Measurements from ENCODE around the gene POLN.

POLN gene

DNA sequence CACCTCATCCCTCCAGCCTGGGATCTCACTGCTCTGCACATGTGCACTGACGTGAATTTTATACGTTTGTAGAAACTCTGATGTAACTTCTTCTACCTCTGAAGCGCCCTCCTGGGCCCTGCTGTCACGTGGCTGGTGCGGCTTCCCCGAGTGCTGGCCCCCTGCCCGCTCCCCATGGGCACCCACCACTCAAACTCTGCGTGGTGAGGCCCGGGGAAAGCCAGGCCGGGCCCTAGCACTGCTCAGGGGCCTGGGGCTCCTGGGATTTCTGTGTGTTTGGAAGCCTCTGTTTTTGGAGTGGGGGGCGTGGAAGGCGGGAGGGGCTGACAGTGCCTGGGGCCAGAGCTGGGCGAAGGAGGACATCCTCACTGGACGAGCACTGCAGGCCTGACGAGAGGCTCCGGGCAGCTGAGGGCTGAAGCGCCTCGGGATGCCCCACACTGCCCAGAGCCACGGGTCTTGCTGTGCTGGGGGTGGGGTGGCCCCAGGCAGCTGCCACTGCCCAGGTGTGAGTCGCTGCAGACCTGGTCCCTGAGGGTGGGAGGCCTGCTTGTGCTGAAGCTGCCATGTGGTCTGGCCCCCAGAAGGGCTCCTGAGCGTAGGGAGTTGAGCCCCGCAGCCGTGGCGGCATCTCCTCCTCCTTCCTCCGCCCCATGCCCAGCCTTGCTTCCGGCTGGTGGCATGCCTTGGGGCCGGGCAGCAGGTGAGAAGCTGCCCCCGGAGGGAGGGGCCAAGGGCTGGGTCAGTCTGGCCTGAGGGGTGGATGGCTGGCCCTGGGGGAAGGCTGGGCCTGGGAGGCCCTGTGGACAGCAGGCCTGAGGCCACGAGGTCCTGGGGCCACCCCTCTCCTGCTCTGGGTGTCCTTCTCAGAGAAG is 175.1 kb downstream of the POLN start:
- no peak for DNase-seq

DNA sequence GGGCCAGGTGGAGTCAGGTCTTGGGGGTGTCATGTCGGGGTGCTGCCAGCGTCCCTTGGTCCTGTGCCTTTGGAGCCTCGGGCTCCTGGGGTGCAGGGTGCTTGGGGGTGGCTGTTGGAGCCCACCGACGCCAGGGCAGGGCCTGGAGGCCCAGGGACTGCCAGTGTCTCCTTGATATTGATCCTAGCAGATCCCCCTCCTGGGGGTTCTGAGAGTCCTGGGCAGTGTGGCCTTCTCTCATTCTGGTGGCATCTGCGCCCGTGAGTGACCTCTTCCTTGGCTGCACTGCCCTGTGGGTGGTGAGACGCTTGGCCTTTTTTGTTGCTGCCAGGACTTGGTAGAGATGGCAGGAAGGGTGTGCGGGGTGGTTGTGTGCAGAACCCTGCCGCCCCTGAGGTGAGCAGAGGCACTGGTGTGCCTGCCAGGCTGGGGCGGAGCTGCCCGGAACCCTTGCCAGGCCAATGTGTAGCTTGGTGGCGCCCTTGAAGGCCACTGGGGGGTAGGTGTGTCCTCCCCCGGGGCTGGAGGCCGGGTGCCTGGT is 175.8 kb downstream of the POLN start:
- DNase-seq: no peak

DNA sequence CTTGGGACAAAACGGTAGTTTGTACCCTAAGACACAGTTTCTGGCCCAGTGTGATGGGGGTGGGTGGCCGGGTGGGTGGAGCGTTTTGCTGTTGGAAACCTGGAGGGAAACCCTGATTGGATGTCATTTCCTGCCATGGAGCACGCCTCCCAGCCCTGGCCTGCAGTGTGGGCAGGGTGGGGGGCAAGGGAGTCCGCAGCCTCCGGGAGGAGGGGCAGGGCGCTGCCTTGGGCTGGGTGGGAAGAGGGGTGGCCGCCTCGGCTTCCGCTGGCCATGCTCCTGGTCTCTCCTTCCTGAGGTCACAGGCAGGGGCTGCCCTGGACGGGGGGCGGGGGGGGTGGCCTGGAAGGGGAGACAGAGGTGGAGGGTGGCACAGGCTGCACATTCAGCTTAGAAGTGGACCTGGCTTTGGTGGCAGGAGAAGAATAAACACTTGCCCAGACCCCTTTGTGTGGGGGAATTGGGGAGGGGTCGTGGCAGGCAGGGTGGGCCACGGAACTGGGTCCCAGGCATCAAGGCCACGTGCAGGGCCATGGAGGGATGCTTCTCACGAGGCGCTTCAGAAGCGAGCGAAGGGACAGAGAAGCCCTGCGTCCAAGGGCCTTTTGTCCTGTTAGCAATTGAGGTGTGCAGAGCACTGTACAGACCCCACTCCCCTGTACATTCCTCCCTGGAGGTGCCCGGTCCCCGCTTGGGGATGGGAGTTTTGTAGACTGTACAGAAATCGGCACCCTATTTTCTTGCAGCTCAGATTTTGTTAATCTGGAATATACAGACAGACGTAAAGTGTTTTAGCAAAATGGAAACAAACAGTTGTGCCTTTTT is 176.6 kb downstream of the POLN start:
- DNase-seq: no peak

DNA sequence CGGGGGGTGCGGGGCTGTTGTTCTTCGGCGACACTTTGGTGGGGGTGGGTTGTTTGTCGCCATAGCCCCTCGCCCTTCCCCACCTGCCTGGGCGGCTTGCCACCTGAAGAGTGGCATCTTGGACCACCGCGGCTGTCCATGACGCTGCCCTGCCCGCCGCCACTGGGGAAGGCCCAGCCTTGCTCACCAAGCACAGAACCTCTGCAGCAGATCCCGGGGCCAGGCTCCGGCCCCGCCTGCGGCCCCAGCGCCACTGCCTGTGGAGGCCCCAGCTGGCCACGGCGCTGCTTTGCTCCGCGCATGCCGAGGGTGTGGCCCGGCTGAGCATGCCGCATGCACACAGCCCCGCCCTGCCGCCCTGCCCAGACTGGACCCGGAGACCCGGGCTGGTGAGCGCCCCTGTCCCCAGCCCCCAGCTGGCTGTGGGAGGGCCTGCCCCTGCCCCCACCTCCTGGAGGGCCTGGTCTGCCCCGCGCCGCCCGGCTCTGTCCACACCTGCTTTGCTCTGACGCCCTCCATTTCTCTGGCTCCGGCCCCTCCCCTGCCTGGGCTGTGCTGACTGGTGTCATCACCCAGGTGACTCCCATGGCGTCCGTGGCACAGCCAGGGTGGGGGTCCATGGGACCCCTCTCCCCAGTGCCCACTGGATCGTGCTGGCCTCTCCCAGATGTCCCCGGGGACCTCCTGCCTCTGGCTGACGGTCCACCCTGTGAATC is 177.5 kb downstream of the POLN start:
- DNase-seq: no peak

DNA sequence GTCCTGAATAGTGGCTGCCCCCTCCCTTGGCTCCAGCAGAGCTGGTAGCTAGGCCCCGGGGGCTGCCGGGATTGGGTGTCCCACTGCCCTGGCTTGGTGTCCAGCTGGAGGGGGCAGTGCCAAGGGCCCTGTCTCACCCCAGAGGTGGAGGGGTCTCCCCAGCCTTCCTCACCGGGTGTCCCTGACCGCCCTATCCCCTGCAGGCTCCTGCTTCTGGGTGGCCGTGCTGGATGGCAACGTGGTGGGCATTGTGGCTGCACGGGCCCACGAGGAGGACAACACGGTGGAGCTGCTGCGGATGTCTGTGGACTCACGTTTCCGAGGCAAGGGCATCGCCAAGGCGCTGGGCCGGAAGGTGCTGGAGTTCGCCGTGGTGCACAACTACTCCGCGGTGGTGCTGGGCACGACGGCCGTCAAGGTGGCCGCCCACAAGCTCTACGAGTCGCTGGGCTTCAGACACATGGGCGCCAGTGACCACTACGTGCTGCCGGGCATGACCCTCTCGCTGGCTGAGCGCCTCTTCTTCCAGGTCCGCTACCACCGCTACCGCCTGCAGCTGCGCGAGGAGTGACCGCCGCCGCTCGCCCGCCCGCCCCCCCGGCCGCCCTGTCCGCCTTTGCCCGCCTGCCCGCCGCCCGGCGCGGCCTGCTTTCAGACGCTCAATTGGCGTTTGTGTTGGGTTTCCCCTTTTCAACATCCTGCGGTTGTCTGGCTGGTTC is 178.2 kb downstream of the POLN start:
- DNase-seq: no peak

DNA sequence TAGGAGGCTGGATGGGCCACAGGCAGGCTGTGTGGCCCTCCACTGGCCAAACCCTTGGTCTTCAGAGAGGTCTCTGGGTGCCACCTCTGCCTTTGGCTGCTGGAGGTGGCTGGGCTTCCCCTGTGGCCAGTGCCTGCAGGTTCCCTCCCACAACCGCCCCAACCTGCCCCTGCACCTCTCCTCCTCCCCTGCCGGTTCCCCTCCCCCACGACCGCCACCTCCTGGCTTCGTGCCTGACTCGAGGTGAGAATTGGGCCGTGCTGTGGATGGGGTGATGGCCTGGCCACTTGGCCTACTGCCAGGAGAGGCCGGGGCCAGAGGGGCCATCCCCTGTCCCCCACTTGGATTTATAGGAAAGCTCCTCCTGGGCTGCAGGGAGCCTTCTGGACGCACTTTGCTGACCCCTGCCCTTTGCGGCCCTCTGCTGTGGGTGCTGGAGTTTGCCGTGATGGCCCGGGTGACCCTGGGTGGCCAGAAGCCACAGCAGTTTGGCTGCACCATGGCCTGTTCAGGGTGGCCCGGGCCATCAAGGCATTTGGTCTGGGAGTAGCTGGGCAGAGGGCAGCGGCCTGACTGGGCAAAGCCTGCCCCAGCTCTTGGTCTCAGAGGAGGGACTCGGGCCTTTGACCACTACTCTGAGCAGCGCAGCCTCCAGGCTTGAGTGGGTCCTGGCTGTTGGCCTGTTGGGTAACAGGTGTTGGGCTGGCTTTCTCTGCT is 179.0 kb downstream of the POLN start:
- DNase-seq: no peak

DNA sequence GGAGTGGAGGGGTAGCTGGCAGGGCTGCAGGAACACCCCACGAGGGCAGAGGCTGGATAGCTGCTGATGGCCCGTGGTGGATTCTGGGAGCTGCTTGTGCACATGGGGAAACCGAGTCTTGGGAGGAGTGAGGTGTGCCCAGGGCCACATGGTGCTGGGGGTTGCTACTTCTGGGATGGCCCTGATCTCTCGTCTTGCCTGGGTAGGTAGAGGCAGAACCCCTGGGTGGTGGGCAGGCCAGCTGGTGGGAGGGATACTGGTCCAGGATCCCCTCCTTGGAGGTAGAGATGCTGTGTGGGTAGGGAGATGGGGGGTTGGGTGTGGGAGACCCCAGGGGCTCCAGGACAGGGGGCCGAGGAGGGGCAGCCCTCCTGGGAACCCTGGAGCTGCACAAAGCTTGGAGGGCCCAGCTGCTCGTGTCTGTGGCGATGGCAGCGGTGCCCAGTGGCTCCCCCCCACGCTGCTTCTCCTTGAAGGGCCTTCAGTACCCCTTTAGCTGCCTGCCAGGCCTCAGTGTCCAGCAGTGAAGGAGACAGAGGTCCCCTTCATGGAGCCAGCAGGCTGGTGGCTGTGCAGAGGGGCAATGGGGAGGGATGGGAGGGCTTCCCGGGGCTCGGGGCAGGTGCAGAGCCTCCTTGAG is 179.6 kb downstream of the POLN start:
- DNase-seq: no peak

DNA sequence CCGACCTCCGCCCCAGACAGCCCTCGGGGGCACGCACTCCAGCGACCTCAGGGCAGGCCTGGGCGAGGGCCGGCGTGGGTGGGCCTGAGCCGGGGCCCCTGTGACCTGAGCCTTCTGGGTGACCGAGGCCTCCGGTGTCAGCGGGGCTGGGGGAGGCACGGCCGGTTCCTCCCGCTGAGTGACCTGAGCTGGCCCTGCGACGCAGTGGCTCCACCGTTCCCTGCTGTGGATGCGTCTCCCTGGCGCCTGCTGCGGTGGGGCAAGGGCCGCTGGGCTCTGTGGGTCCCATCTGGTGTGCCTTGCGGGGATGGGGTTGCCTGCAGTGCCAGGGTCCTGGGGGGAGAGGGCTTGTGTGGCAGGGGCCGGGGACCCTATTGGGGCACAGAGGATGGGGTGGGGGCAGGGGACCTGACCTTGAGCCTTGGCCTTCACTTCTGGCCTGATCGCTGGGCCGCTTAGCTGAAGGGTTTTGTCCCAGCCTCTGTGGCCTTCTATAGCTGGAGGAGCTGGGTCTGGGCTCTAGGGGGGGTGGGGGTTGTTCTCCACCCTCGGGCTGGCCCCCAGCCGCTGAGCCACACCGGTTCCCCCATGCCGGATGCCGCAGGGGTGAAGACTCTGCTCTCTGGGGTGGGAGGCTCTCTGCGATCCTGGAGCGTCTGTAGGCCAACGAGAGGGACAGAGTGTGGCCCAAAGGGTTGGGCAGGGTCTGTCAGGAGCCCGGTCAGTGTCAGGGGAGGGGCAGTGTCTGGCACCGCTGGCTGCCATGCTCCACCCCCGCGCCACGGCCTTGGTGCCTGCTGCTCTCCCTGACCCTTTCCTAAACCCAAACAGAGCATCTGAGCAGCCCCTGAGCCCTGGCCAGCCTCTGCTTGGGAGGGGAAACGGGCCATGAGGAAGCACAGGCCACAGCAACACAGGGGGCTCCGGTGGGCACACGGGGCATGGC is 180.5 kb downstream of the POLN start:
- no peak for DNase-seq

DNA sequence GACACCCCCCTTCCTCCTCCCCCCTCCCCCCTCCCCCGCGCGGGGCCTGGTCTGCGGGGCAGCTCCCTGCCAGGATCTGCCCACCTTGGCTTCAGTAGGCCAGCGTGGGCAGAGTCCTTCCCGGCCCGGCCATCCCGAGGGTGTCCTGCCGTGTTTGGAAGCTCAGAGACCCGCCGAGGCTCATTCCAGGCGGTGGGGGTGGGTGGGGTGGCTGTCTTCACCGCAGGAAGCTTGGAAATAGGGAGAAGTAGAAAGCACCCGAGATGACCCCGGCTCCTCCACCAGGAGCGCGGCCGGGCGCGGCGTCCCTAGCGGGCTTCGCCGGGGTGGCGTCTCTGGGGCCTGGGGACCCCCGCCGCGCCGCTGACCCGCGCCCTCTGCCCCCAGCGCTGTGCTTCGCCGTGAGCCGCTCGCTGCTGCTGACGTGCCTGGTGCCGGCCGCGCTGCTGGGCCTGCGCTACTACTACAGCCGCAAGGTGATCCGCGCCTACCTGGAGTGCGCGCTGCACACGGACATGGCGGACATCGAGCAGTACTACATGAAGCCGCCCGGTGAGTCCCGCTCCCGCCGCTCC is 181.2 kb downstream of the POLN start:
- no peak for DNase-seq

DNA sequence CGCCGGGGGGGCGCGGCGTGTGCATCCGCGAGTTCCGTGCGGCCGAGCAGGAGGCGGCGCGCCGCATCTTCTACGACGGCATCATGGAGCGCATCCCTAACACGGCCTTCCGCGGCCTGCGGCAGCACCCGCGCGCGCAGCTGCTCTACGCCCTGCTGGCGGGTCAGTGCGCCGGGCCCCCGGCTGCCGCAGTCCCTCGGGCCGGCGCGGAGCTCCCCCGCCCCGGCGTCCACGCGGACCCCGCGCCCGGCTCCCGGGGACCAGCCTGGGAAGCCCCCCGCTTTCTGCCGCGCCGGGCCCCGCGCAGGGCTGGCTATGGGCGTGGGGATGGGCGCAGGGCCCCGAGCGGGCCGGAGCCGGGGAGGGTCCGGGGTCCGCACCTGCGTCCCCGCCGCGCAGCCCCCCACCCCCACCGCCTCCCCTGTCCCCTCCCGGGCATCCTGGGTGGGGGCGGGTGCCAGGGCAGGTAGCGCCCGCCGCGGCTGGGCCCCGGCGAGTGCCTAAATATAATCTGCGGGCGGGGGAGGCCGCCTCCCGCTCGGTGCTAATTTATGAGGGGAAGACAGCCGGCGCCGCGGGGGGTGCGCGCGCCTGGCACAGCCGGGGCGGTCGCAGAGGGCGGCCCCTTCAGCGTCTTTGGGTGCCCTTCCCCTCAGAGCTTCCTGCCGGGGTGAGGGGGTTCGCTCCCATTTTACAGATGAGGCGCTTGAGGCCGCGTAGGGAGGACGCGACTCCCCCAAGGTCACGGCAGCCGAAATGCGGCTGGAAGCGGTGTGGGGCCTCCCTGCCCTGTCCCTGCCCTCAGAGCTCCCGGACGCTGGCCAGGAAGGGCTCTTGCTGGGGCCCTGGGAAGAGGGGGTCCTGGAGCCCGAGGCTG is 182.0 kb downstream of the POLN start:
- no peak for DNase-seq

DNA sequence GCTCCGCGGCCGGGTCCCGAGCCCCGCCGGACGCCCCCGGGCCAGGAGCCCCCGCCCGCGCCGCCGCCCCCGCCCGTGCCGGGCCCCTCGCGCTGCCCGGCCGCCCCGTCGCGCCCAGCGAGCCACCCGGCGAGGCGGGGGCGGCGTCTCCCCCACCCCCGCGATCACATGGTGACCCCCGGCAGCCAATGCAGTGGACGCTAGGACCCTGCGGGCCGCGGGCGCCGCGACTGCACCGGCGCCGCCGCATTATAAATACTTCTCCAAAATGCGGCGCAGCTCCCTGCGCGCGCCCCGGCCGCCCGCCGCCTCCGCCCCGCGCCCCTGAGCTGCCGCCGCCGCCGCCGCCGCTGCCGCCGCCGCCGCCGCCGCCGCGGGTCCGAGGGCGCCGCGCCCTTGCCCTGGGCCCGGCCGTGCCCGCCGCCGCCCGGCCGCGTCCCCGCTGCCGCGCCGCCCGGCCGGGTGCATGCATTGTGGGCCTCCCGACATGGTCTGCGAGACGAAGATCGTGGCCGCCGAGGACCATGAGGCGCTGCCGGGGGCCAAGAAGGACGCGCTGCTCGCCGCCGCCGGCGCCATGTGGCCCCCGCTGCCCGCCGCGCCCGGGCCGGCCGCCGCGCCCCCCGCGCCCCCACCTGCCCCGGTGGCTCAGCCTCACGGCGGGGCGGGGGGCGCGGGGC is 182.7 kb downstream of the POLN start, which contains the start of gene NAT8L:
Gene NAT8L, plus strand, starts transcription at position 282 of the 680 bp plus-strand sequence. Its CDS starts 185 bp downstream, at position 467.
- DNase-seq: no peak

DNA sequence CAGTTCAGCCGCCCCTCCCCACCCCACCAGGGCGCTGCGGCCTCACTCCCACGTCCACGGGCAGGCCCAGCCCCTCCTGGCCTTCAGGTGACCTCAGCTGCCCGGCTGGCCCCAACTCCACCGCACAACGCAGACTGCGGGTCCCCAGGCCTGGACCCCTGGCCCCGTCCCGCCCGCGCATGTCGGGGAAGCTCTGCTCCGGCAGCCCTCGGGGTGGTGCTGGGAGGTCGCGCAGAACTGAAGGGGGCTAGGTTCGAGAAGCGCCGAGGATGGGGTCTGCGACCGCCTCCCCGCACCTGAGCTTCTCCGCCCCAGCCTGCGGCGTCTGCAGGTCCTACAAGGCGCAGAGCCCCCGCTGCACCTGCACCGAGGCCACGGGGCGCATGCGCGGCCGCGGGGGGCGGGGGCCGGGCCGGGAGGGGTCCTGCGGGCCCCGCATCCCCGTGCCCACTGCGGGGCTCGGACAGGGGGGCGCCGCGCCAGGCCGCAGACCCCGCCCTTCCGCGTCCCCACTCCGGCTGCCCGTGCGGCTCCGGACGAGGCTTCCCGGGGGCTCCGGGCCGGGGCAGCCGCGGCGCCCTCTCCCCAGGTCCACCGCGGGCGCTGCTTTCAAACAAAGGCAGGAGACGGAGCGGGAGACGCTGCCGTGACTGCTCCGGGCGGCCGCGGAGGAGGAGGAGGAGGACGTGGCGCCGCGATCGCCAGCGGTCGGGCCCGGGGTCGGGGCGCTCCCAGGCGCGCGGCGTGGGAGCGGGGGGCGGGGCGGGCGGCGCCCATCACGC is 183.5 kb downstream of the POLN start:
- no peak for DNase-seq

DNA sequence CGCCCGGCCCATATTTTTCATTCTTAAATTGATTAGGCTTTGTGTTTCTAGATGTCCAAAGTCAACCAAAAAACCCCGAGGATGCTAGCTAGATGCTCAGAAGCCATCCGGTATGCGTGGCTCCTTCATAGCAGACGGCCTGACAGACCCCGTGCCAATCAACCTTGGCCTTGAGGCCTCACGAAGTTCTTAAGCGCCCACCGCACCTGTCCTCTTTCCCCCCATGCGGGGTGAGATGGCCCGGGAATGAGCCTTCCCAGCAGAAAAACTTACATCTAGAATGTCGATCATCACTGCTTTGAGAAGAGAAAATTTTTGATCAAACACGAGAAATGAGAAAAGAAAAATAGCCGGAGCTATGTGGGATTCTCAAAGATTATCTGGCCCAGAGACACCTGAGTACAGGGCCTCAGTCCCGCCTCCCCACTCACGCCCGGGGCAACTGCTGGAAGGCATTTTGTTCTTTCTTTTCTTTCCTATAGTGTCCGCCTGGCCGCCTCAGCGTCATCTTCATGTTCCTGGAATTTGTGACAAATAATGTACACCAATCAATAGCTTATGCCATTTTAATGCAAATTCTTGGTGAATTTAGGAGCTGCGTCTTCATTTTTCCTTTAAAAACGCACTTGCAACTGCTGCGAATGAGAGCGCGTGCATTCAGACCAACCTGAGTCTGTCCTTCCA is 184.4 kb downstream of the POLN start:
- no peak for DNase-seq

DNA sequence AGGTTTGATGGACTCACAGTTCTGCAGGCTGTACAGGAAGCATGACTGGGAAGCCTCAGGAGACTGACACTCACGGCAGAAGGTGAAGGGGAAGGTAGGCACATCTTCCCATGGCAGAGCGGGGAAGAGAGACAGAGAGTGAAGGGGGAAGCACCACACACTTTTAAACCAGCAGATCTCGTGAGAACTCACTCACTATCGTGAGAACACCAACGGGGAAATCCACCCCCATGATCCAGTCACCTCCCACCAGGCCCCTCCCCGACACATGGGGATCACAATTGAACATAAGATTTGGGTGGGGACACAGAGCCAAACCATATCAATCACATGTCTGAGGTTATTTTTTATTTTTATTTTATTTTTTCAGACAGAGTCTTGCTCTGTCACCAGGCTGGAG is 187.7 kb downstream of the POLN start:
- DNase-seq: no peak

DNA sequence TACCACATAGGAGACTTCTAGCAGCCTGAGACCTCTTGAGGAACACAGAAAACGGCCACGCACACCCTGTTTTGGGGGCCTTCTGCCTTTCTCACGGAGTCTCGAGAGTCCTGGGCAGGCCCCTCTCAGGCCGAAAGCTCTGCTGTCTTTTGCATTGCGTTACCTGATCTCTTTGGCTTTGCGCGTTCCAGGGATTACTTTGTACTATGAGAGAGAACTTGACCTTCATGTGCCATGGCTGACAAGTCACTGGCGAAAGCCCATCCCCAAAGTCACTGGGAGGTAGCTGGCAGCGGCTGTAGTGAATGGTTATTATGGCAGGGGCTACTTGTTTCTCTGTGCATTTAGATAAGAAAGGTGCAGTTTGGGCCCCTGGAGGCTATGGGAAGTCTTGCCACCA is 190.8 kb downstream of the POLN start:
- no peak for DNase-seq

DNA sequence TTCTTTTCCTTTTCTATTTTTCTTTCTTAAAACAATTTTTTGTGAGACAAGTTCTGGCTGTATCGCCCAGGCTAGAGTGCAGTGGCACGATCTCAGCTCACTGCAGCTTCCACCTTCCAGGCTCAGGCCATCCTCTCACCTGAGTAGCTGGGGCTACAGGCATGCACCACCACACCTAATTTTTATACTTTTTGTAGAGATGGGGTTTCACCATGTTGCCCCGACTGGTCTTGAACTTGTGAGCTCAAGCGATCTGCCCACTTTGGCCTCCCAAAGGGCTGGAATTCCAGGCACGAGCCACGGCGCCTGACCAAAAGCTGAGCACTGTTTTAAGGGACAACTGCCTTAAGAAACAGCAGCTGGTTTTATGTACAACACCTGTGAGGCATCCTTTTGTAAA is 192.1 kb downstream of the POLN start:
- DNase-seq: no peak

Measured in NCI-H748 treated with DMSO at 0.1 percent for 48 hours (cell line).